K562 (cell line): ENCODE data around the gene KIAA0513. TPM values are rescaled to one million over a fixed set of nuclear protein-coding genes. Genes with fewer than 3 reads are reported as not detected.

Source experiments
- CEBPB ChIP-seq: fragments of 450-650 bp; IDR thresholded peaks from 2 replicates; pipeline ENCODE4 v1.6.1; 2016; ENCODE audit warnings: missing genetic modification characterization, missing compliant biosample characterization
- CLOCK ChIP-seq: fragments of 250-450 bp; sonication (Bioruptor Pico); IDR thresholded peaks from 2 replicates; pipeline ENCODE4 v1.4.0; 2020; ENCODE audit warnings: mild to moderate bottlenecking, moderate library complexity, borderline replicate concordance
- CTCF ChIP-seq, 3 experiments: IDR thresholded peaks in 2 of 3; conservative IDR thresholded peaks in 1 of 3; 2 replicates each; pipeline ENCODE4 v1.5.1; 2011 to 2012; ENCODE audit warnings: low read length in 3 of 3, mild to moderate bottlenecking in 3 of 3, control low read depth in 2 of 3, improper control_type of control experiment in 1 of 3, inconsistent platforms in 1 of 3, low read depth in 1 of 3, mixed read lengths in 1 of 3, moderate library complexity in 1 of 3; ENCODE audit not compliant: insufficient read depth in 2 of 3
- KHSRP ChIP-seq: fragments of 450-650 bp; IDR thresholded peaks from 2 replicates; pipeline ENCODE4 v1.6.1; 2017
- MTA1 ChIP-seq: fragments of 450-650 bp; IDR thresholded peaks from 2 replicates; pipeline ENCODE4 v1.6.1; 2017; ENCODE audit warnings: borderline replicate concordance
- NFIC ChIP-seq: fragments of 450-650 bp; IDR thresholded peaks from 2 replicates; pipeline ENCODE4 v1.6.1; 2017; ENCODE audit warnings: mild to moderate bottlenecking, inconsistent platforms
- SREBF1 ChIP-seq: fragments of 150-350 bp; IDR thresholded peaks from 2 replicates; pipeline ENCODE4 v1.6.1; 2014; ENCODE audit warnings: antibody characterized with exemption, low read depth, low read length, borderline replicate concordance
- polyA plus RNA-seq, 8 experiments: library from polyadenylated mRNA; depleted of rRNA in 4 of 8; stranded (reverse) in 5 of 8; unstranded in 3 of 8; fragments of >200 nt; fragmentation: Nextera tagmentation in 2 of 8; fragmentation: Illumina TruSeq in 1 of 8; extraction: Ambion mirVana in 2 of 8; extraction: Trizol in 1 of 8; gene quantifications; 2 replicates each; pipeline versions ENCODE4 v1.2.1 to v1.2.3, GENCODE V29; 2011 to 2014; ENCODE audit warnings: inconsistent platforms in 1 of 8, missing spikeins in 1 of 8
- total RNA-seq, 7 experiments: library from RNA; depleted of rRNA in 6 of 7; stranded (reverse); fragments of >200 nt in 6 of 7; fragmentation: Illumina TruSeq in 2 of 7; extraction: Trizol in 2 of 7; gene quantifications; 2 replicates each; pipeline versions ENCODE4 v1.2.1 to v1.2.3, GENCODE V29; 2011 to 2021; ENCODE audit warnings: low replicate concordance in 1 of 7
- TF ChIP-seq, protein P1 (sequence below): IDR thresholded peaks from 2 replicates; pipeline ENCODE4 v1.6.1; 2012; ENCODE audit warnings: low read depth, low read length, improper control_type of control experiment, borderline replicate concordance
- TF ChIP-seq, protein P2 (sequence below): IDR thresholded peaks from 2 replicates; pipeline ENCODE4 v1.6.1; 2011; ENCODE audit warnings: borderline replicate concordance, low read depth, mild to moderate bottlenecking, moderate library complexity, low read length; ENCODE audit not compliant: insufficient read depth, poor library complexity, severe bottlenecking
- TF ChIP-seq, protein P3 (sequence below), 2 experiments: IDR thresholded peaks in 1 of 2; conservative IDR thresholded peaks in 1 of 2; 2 replicates each; pipeline ENCODE4 v1.6.1; 2016; ENCODE audit warnings: low read depth in 2 of 2, mild to moderate bottlenecking in 1 of 2, missing compliant biosample characterization in 1 of 2, missing genetic modification characterization in 1 of 2, moderate library complexity in 1 of 2
- TF ChIP-seq, protein P4 (sequence below), 2 experiments: fragments of 250-450 bp in 1 of 2; fragments of 450-650 bp in 1 of 2; sonication (Bioruptor Pico) in 1 of 2; IDR thresholded peaks; 2 replicates each; pipeline versions ENCODE4 v1.6.1 to v1.8.0; 2016 to 2021; ENCODE audit warnings: mild to moderate bottlenecking in 2 of 2, moderate library complexity in 2 of 2, missing compliant biosample characterization in 1 of 2, missing genetic modification characterization in 1 of 2

The KIAA0513 gene
- total and polyA plus RNA-seq, 9 of the 15 experiments (the other 6 are each of a cell fraction or from before 2014, with no cell fraction given) = 0.18 to 13.7 (median 10.2) TPM

GRCh38 chr16:85046931-85047866 lies 19.6 kb downstream of the KIAA0513 start (continued):
- TF ChIP-seq CLOCK (0 out of 2 replicates have a peak, but pooled peaks have one; percentile 40), SREBF1 (no peak), KHSRP (0 out of 2 replicates have a peak, but pooled peaks have one; percentile 47), CTCF (IDR thresholded peaks at IDR 0.05 in 2 of 3, conservative IDR thresholded peaks at IDR 0.05 in 1 of 3; ENCODE audit: insufficient read depth in 2 of 3, low read depth in 1 of 3, low read length in 3 of 3) (0 out of 6 replicates have a peak, but pooled peaks of 1 of the 3 experiments have one; percentile 26), MTA1 (peak; percentile 89), NFIC (peak; percentile 84), CEBPB (no peak)
- TF ChIP-seq, protein P1, sequence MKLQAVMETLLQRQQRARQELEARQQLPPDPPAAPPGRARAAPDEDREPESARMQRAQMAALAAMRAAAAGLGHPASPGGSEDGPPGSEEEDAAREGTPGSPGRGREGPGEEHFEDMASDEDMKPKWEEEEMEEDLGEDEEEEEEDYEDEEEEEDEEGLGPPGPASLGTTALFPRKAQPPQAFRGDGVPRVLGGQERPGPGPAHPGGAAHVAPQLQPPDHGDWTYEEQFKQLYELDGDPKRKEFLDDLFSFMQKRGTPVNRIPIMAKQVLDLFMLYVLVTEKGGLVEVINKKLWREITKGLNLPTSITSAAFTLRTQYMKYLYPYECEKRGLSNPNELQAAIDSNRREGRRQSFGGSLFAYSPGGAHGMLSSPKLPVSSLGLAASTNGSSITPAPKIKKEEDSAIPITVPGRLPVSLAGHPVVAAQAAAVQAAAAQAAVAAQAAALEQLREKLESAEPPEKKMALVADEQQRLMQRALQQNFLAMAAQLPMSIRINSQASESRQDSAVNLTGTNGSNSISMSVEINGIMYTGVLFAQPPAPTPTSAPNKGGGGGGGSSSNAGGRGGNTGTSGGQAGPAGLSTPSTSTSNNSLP = peak; percentile 54; the same call in 1 of the 2 replicates
- TF ChIP-seq, protein P2, sequence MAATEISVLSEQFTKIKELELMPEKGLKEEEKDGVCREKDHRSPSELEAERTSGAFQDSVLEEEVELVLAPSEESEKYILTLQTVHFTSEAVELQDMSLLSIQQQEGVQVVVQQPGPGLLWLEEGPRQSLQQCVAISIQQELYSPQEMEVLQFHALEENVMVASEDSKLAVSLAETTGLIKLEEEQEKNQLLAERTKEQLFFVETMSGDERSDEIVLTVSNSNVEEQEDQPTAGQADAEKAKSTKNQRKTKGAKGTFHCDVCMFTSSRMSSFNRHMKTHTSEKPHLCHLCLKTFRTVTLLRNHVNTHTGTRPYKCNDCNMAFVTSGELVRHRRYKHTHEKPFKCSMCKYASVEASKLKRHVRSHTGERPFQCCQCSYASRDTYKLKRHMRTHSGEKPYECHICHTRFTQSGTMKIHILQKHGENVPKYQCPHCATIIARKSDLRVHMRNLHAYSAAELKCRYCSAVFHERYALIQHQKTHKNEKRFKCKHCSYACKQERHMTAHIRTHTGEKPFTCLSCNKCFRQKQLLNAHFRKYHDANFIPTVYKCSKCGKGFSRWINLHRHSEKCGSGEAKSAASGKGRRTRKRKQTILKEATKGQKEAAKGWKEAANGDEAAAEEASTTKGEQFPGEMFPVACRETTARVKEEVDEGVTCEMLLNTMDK = no peak
- TF ChIP-seq, protein P3, sequence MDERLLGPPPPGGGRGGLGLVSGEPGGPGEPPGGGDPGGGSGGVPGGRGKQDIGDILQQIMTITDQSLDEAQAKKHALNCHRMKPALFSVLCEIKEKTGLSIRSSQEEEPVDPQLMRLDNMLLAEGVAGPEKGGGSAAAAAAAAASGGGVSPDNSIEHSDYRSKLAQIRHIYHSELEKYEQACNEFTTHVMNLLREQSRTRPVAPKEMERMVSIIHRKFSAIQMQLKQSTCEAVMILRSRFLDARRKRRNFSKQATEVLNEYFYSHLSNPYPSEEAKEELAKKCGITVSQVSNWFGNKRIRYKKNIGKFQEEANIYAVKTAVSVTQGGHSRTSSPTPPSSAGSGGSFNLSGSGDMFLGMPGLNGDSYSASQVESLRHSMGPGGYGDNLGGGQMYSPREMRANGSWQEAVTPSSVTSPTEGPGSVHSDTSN (CRISPR knock-in tag; IDR thresholded peaks at IDR 0.05; ENCODE audit: low read depth) = no peak
- TF ChIP-seq, protein P3 (tag; conservative IDR thresholded peaks at IDR 0.05; ENCODE audit: low read depth) = peak; percentile 47; the same call in 1 of the 2 replicates
- TF ChIP-seq, protein P4, sequence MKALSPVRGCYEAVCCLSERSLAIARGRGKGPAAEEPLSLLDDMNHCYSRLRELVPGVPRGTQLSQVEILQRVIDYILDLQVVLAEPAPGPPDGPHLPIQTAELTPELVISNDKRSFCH (CRISPR knock-in tag; IDR thresholded peaks at IDR 0.05) = no peak
- TF ChIP-seq, protein P4 (tag; IDR thresholded peaks at IDR 0.05) = peak; percentile 44; the same call in 1 of the 2 replicates
